Daoy (cell line): ENCODE results near the gene SLC38A3. TPM values are rescaled to one million over a fixed set of nuclear protein-coding genes. Genes with fewer than 3 reads are reported as not detected.
A peak's percentile ranks its signal among the peaks of the same experiment; 100 is the strongest.

Experiments used
- DNase-seq: peaks from one replicate; pipeline ENCODE4 v3.0.0-alpha.2; 2015; ENCODE audit warnings: low read depth
- total RNA-seq: library from RNA; depleted of rRNA; stranded (reverse); fragments of >200 nt; shearing (Covaris generic); gene quantifications from 2 replicates; pipeline ENCODE4 v1.2.3, GENCODE V29; 2014; rRNA removed

The SLC38A3 gene
- total RNA-seq = not detected in 2 replicates

GRCh38 chr3:50204804-50205412 is at the start of gene SLC38A3:
Gene SLC38A3 (plus strand): TSS chr3:50205271. CDS start chr3:50214200, 8,929 bp downstream.
- no peak for DNase-seq

- DNase-seq = no peak
Measured at GRCh38 chr3:50155491-50155878, 49.6 kb upstream of the SLC38A3 start.

GRCh38 chr3:50155891-50156290 is 49.2 kb upstream of the SLC38A3 start:
- DNase-seq = no peak

GRCh38 chr3:50156549-50157493 is 48.2 kb upstream of the SLC38A3 start:
- no peak for DNase-seq

- DNase-seq = no peak
Measured at GRCh38 chr3:50157827-50158529, 47.1 kb upstream of the SLC38A3 start.

- DNase-seq = no peak
Measured at GRCh38 chr3:50158530-50159146, 46.4 kb upstream of the SLC38A3 start.

GRCh38 chr3:50160561-50160983 is 44.5 kb upstream of the SLC38A3 start:
- DNase-seq = no peak

- no peak for DNase-seq
Measured at GRCh38 chr3:50161320-50161719, 43.8 kb upstream of the SLC38A3 start.

- DNase-seq = no peak
Measured at GRCh38 chr3:50162034-50162883, 42.8 kb upstream of the SLC38A3 start.

GRCh38 chr3:50163572-50164455 is 41.3 kb upstream of the SLC38A3 start:
- peak; percentile 89 for DNase-seq

- DNase-seq = no peak
Measured at GRCh38 chr3:50164481-50164880, 40.6 kb upstream of the SLC38A3 start.

GRCh38 chr3:50164984-50165909 is 39.8 kb upstream of the SLC38A3 start:
- no peak for DNase-seq

GRCh38 chr3:50165910-50166538 is 39.0 kb upstream of the SLC38A3 start:
- no peak for DNase-seq

GRCh38 chr3:50166620-50167019 is 38.5 kb upstream of the SLC38A3 start:
- peak; percentile 54 for DNase-seq

- DNase-seq = peak; percentile 55
Measured at GRCh38 chr3:50167069-50167840, 37.8 kb upstream of the SLC38A3 start.

GRCh38 chr3:50167841-50168209 is 37.2 kb upstream of the SLC38A3 start:
- no peak for DNase-seq

GRCh38 chr3:50168388-50168787 is 36.7 kb upstream of the SLC38A3 start:
- DNase-seq = no peak

GRCh38 chr3:50168791-50169190 is 36.3 kb upstream of the SLC38A3 start:
- DNase-seq = no peak
